HG03378 (cell line): ENCODE data around the gene CABYR.

Experiments
- ATAC-seq: cut with Tn5 transposase; IDR thresholded peaks from one replicate; pipeline ENCODE4 v1.9.1; 2021; ENCODE audit warnings: mild to moderate bottlenecking, moderate library complexity; ENCODE audit not compliant: unreplicated experiment

The CABYR gene

GRCh38 chr18:24189007-24189528 is 50.2 kb downstream of the CABYR start:
- peak; percentile 83 for ATAC-seq

GRCh38 chr18:24189664-24190346 is 50.9 kb downstream of the CABYR start:
- no peak for ATAC-seq

GRCh38 chr18:24190590-24190989 is 51.7 kb downstream of the CABYR start:
- ATAC-seq = no peak

GRCh38 chr18:24195296-24196053 is 56.6 kb downstream of the CABYR start:
- no peak for ATAC-seq

GRCh38 chr18:24196764-24197163 is 57.9 kb downstream of the CABYR start:
- ATAC-seq = no peak

GRCh38 chr18:24197412-24197811 is 58.5 kb downstream of the CABYR start:
- no peak for ATAC-seq

GRCh38 chr18:24198461-24198860 is 59.6 kb downstream of the CABYR start:
- ATAC-seq = no peak

- ATAC-seq = no peak
These were observed 60.6 kb downstream of the CABYR start for GRCh38 chr18:24199372-24199962.

GRCh38 chr18:24200494-24201290 is 61.8 kb downstream of the CABYR start:
- no peak for ATAC-seq

- no peak for ATAC-seq
These were observed 63.1 kb downstream of the CABYR start for GRCh38 chr18:24201699-24202687.

- ATAC-seq = no peak
These were observed 66.0 kb downstream of the CABYR start for GRCh38 chr18:24204904-24205303.

GRCh38 chr18:24208270-24209035 is 69.6 kb downstream of the CABYR start:
- ATAC-seq = no peak

- no peak for ATAC-seq
These were observed 70.7 kb downstream of the CABYR start for GRCh38 chr18:24209558-24209957.
